CD4-positive, alpha-beta T cell (primary cell): Measurements from ENCODE around the gene C3orf70. TPM values are rescaled to one million over a fixed set of nuclear protein-coding genes. Genes with fewer than 3 reads are reported as not detected.

Experiments
- ATAC-seq: fragments of 200-7000 bp; cut with Tn5 transposase; one replicate; pipeline ENCODE4 v1.10.0; 2022; ENCODE audit warnings: mild to moderate bottlenecking; ENCODE audit not compliant: poor library complexity
- CTCF ChIA-PET: fragments of 350-600 bp; sonication (Branson Sonifier 250); formaldehyde crosslinking; loops from one replicate; lab custom pipeline; 2021; ENCODE audit warnings: antibody characterized with exemption, inconsistent platforms; lab: Charles Lee
- POLR2A ChIA-PET: fragments of 350-600 bp; sonication (Branson Sonifier 250); formaldehyde crosslinking; loops from one replicate; lab custom pipeline; 2021; ENCODE audit warnings: antibody characterized with exemption, inconsistent platforms; lab: Charles Lee
- DNase-seq, 14 experiments: peaks; one replicate each; pipeline ENCODE4 v3.0.0-alpha.2; 2013 to 2020; ENCODE audit warnings: mixed read lengths in 2 of 14
- H3K27ac ChIP-seq, 2 donors: one replicate each; pipeline versions ENCODE4 v1.5.1 to v1.7.0; 2013; ENCODE audit warnings: low read length in 2 of 2, low read depth in 1 of 2, mild to moderate bottlenecking in 1 of 2
- H3K27me3 ChIP-seq, 2 experiments: 1 replicate in 1 of 2; 2 replicates in 1 of 2; pipeline versions ENCODE4 v1.6.1 to v1.7.0; 2013; ENCODE audit warnings: low read length in 2 of 2, control low read depth in 1 of 2, mild to moderate bottlenecking in 1 of 2, moderate library complexity in 1 of 2; ENCODE audit not compliant: insufficient read depth in 2 of 2, control insufficient read depth in 1 of 2
- H3K36me3 ChIP-seq: one replicate; pipeline ENCODE4 v1.6.1; 2013; ENCODE audit warnings: low read length, control low read depth; ENCODE audit not compliant: insufficient read depth
- H3K4me1 ChIP-seq: one replicate; pipeline ENCODE4 v1.6.1; 2013; ENCODE audit warnings: low read length, control low read depth; ENCODE audit not compliant: insufficient read depth
- H3K4me3 ChIP-seq: one replicate; pipeline ENCODE4 v1.5.1; 2013; ENCODE audit warnings: mild to moderate bottlenecking, low read length, moderate library complexity
- H3K9me3 ChIP-seq, 2 experiments: 1 replicate in 1 of 2; 2 replicates in 1 of 2; pipeline versions ENCODE4 v1.6.1 to v1.7.0; 2013; ENCODE audit warnings: low read length in 2 of 2, mild to moderate bottlenecking in 2 of 2, control low read depth in 1 of 2, moderate library complexity in 1 of 2; ENCODE audit not compliant: control insufficient read depth in 1 of 2, insufficient read depth in 1 of 2
- H3K27ac Mint-ChIP-seq: one replicate; pipeline ENCODE4 v1.8.0; 2020; ENCODE audit warnings: mixed read lengths
- H3K27me3 Mint-ChIP-seq: one replicate; pipeline ENCODE4 v1.8.0; 2021; ENCODE audit warnings: mixed read lengths
- H3K36me3 Mint-ChIP-seq: one replicate; pipeline ENCODE4 v1.8.0; 2021; ENCODE audit warnings: low read depth, mixed read lengths
- H3K4me1 Mint-ChIP-seq: one replicate; pipeline ENCODE4 v1.8.0; 2021; ENCODE audit warnings: low read depth, mixed read lengths
- H3K4me3 Mint-ChIP-seq: one replicate; pipeline ENCODE4 v1.8.0; 2020; ENCODE audit warnings: mild to moderate bottlenecking, mixed read lengths
- H3K9me3 Mint-ChIP-seq: one replicate; pipeline ENCODE4 v1.8.0; 2020; ENCODE audit warnings: mixed read lengths
- CTCF ChIP-seq: fragments of 200-600 bp; IDR thresholded peaks from one replicate; pipeline ENCODE4 v1.8.0; 2022; ENCODE audit warnings: antibody characterized with exemption, mild to moderate bottlenecking
- intact Hi-C, 2 experiments: fragments of 100-400 bp; cut with DNase I in 1 of 2; cut with micrococcal nuclease in 1 of 2; formaldehyde crosslinking; loops; one replicate each; pipeline versions ENCODE4 v1.15.1 to v1.9.0; 2023 to 2025; cut with DNase I, micrococcal nuclease
- total RNA-seq, 174 experiments: library from RNA in 2 of 174; stranded (reverse) in 2 of 174; gene quantifications; one replicate each; pipeline ENCODE4 v1.2.3 and lab custom pipeline; 2021 to 2026

The C3orf70 gene
- total RNA-seq, 2 experiments from 2014 or later: not detected

GRCh38 chr3:185059766-185060165 is 93.1 kb downstream of the C3orf70 start:
- Mint-ChIP-seq H3K27me3 (no peaks in the 10 kb centered on the region), H3K36me3 (peaks cover 26% of the 10 kb centered on the region), H3K4me3 (no peak overlapping the region), H3K4me1 (no peaks in the 10 kb centered on the region), H3K27ac (no peak overlapping the region), H3K9me3 (peaks cover 25% of the 10 kb centered on the region)
- no peaks in the 10 kb centered on the region for H3K4me1 ChIP-seq
- ATAC-seq (no peak), DNase-seq (peak in 1 of 14 experiments; percentile 5)
- ChIA-PET CTCF (no interaction called here), POLR2A (no interaction called here)
- H3K4me3 ChIP-seq: no peak overlapping the region
- intact Hi-C loops: no loop called here
- H3K36me3 ChIP-seq: no peaks in the 10 kb centered on the region
- no peak for TF ChIP-seq CTCF
- H3K27me3 ChIP-seq: peaks cover 0 to 1% of the 10 kb centered on the region in 2 experiments
- peaks cover 30 to 45% of the 10 kb centered on the region in 2 experiments for H3K9me3 ChIP-seq
- no peak overlapping the region for H3K27ac ChIP-seq

- no peak for TF ChIP-seq CTCF
- H3K4me3 Mint-ChIP-seq: no peak overlapping the region
- H3K27me3 Mint-ChIP-seq: no peaks in the 10 kb centered on the region
- H3K36me3 ChIP-seq: peaks cover 5% of the 10 kb centered on the region
- H3K9me3 ChIP-seq: peaks cover 34 to 50% of the 10 kb centered on the region in 2 experiments
- H3K27ac ChIP-seq: no peak overlapping the region
- no peaks in the 10 kb centered on the region for H3K4me1 Mint-ChIP-seq
- POLR2A ChIA-PET: no interaction called here
- H3K4me1 ChIP-seq: no peaks in the 10 kb centered on the region
- H3K27ac Mint-ChIP-seq: no peak overlapping the region
- CTCF ChIA-PET: no interaction called here
- ATAC-seq (no peak), DNase-seq (no peak)
- intact Hi-C loops: no loop called here
- H3K36me3 Mint-ChIP-seq: peaks cover 36% of the 10 kb centered on the region
- H3K27me3 ChIP-seq: no peaks in the 10 kb centered on the region
- no peak overlapping the region for H3K4me3 ChIP-seq
- H3K9me3 Mint-ChIP-seq: peaks cover 25% of the 10 kb centered on the region
Measured at GRCh38 chr3:185058796-185059195, 94.1 kb downstream of the C3orf70 start.

- H3K36me3 ChIP-seq: peaks cover 15% of the 10 kb centered on the region
- Mint-ChIP-seq H3K27me3 (no peaks in the 10 kb centered on the region), H3K4me3 (no peak overlapping the region), H3K9me3 (peaks cover 23% of the 10 kb centered on the region), H3K4me1 (no peaks in the 10 kb centered on the region), H3K36me3 (peaks cover 46% of the 10 kb centered on the region), H3K27ac (no peak overlapping the region)
- H3K4me1 ChIP-seq: no peaks in the 10 kb centered on the region
- no peak for ATAC-seq
- no peak for DNase-seq
- CTCF ChIA-PET: no interaction called here
- POLR2A ChIA-PET: no interaction called here
- no peak overlapping the region for H3K4me3 ChIP-seq
- H3K27ac ChIP-seq: no peak overlapping the region
- H3K27me3 ChIP-seq: no peaks in the 10 kb centered on the region
- no peak for TF ChIP-seq CTCF
- intact Hi-C loops: no loop called here
- H3K9me3 ChIP-seq: peaks cover 37 to 50% of the 10 kb centered on the region in 2 experiments
Measured at GRCh38 chr3:185057829-185058228, 95.0 kb downstream of the C3orf70 start.
